GM06990 (cell line): ENCODE measurements around the gene TFF2.

ENCODE experiments used
- DNase-seq: peaks from one replicate; pipeline ENCODE4 v3.0.0-alpha.2; 2011; ENCODE audit not compliant: insufficient read length; ENCODE audit errors: extremely low read depth
- H3K27me3 ChIP-seq: replicated peaks from 2 replicates; pipeline ENCODE4 v1.6.0; 2011; ENCODE audit warnings: low read length; ENCODE audit not compliant: control insufficient read depth, insufficient read depth
- H3K36me3 ChIP-seq: 2 replicates; pipeline ENCODE4 v1.5.1; 2011; ENCODE audit warnings: low read length; ENCODE audit not compliant: control insufficient read depth, insufficient read depth
- H3K4me3 ChIP-seq: replicated peaks from 2 replicates; pipeline ENCODE4 v1.5.1; 2011; ENCODE audit warnings: low read depth, mild to moderate bottlenecking, control low read depth, low read length
- TF ChIP-seq, protein P1 (sequence below): IDR thresholded peaks from 2 replicates; pipeline ENCODE4 v1.5.1; 2011; ENCODE audit warnings: low read length, control low read depth, mild to moderate bottlenecking, inconsistent platforms; ENCODE audit not compliant: insufficient read depth, poor library complexity, severe bottlenecking

TFF2 gene

DNA sequence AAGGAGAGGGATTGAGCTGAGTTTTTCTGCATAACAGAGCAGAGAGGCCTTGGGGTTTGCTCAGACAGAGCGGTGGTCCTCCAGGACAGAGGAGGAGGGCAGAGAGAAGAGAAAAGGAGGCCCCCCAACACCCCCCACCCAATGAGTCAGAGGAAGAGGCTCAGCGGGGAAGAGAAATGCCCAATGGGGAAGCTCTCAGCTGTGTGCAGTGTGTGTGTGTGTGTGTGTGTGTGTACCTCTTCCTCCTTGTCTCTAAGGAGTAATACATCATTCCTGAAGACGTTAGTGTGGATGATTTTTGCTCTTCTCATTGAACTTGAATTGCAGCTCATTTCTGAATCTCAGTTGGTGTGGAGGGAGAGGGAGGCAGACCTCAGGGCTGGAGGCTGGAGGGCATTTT lies 36.4 kb upstream of the TFF2 start:
- Histone ChIP-seq H3K36me3 (no peaks in the 10 kb centered on the region), H3K27me3 (no peaks in the 10 kb centered on the region), H3K4me3 (no peak overlapping the region)
- DNase-seq: no peak
- TF ChIP-seq, protein P1, sequence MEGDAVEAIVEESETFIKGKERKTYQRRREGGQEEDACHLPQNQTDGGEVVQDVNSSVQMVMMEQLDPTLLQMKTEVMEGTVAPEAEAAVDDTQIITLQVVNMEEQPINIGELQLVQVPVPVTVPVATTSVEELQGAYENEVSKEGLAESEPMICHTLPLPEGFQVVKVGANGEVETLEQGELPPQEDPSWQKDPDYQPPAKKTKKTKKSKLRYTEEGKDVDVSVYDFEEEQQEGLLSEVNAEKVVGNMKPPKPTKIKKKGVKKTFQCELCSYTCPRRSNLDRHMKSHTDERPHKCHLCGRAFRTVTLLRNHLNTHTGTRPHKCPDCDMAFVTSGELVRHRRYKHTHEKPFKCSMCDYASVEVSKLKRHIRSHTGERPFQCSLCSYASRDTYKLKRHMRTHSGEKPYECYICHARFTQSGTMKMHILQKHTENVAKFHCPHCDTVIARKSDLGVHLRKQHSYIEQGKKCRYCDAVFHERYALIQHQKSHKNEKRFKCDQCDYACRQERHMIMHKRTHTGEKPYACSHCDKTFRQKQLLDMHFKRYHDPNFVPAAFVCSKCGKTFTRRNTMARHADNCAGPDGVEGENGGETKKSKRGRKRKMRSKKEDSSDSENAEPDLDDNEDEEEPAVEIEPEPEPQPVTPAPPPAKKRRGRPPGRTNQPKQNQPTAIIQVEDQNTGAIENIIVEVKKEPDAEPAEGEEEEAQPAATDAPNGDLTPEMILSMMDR: no peak

DNA sequence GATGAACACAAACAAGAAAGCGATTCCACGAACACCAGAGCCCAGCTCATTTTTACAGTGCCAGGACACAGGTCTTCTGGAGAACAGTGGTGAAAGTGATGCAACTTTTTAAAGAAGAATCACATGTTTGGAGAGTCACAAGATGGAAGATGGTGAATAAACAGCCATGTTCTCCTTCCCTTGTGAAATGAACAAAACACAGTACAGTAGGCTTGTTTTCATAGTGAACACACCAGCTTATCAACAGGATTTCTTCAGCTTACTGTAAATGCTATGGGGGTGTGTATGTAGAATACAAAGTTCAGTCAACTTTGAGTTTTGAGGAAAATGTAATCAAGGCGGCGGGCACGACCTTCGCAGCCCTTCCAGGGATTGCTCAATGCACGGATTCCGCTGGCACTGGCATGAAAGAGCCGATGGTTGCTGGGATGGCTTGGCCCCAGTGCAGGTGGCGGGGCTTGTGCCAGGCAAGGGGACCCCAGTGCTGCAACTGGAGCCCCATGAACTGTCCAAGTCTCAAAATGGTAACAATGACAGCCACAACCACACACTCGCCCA lies 35.3 kb upstream of the TFF2 start:
- no peaks in the 10 kb centered on the region for H3K27me3 ChIP-seq
- H3K4me3 ChIP-seq: no peak overlapping the region
- DNase-seq: no peak
- H3K36me3 ChIP-seq: no peaks in the 10 kb centered on the region
- TF ChIP-seq, protein P1: no peak

DNA sequence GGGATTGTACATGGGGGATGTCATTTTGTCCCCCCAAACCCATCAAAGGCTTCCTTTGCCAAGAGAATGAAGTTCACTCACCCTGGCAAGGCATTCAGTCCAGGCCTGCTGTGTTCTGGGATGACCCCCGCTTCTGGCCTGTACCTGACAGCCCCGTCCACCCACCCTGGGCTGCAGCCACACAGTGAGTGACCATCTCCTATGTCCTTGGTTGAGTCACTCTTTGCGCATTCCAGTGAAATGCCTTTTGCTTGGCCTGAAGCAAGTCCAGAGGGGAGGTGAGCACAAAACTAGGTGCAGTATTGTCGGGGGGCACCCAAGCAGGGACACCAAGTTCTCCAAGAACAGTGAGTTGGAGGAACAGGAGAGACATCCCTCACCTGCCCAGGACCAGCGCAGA lies 34.8 kb upstream of the TFF2 start:
- no peaks in the 10 kb centered on the region for H3K36me3 ChIP-seq
- DNase-seq: no peak
- no peak overlapping the region for H3K4me3 ChIP-seq
- TF ChIP-seq, protein P1: no peak
- H3K27me3 ChIP-seq: no peaks in the 10 kb centered on the region

DNA sequence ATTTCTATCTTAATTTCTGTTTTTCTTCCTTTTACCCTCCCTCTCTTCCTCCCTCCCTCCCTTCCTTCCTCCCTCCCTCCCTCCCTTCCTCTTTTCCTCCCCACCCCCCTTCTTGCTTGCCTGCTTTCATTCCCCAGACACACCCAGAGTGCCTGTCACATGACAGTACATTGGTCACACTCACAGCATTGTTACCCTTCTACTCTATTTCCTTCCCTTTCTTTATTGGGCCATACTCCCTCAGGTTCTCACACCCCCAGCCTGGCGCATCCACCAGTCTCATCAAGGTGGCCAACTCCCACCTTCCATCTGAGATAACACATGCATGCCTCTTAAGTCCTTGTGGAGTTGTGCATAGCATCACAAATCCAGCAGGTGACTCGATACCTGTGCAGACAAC lies 34.2 kb upstream of the TFF2 start:
- H3K27me3 ChIP-seq: no peaks in the 10 kb centered on the region
- TF ChIP-seq, protein P1: no peak
- no peak overlapping the region for H3K4me3 ChIP-seq
- DNase-seq: no peak
- H3K36me3 ChIP-seq: no peaks in the 10 kb centered on the region

DNA sequence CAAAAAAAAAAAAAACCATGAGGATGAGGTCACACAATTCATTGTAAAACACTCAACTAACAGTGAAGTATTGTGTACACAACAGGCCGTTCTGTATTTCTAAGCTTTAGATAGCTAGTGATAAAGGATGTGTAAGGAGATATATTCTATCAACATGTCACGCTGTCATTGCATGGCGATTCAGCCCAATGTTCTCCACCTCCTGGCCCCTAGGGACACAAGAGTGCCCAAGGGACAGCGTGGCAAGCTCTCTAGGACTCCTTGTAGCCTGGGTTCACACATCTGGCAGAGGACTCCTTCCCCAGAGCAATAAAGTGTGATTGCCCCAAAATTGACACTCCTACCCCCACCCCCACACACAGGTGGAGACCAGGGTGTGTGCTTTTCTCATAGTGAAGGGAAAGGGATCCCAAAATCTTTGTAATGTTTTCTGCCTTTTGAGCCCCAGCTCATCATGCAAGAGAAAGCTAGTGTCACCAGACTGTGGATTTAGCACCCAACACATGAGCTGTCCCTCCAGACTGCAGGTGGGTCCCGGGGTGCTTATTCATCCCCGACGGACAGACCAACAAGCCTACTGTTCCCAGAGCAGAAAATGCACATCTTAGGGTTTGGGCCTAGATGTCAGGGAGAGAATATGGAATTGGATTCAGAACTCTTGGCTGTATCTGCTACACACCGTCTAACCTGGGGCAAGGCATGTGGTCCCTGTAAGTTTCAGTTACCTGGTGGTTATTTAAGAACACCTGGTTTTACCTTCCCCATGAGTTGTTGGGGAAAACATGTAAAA lies 33.6 kb upstream of the TFF2 start:
- TF ChIP-seq, protein P1: no peak
- Histone ChIP-seq H3K27me3 (no peaks in the 10 kb centered on the region), H3K4me3 (no peak overlapping the region), H3K36me3 (no peaks in the 10 kb centered on the region)
- DNase-seq: no peak
